Superior temporal gyrus (tissue), 1 donor: Measurements from ENCODE around the gene SPIN2A.
"Not testable (repeated sequence)": the region's sequence is repeated elsewhere in the genome, so short reads cannot be mapped to it uniquely, and the experiment has no call there.

Experiments used
- DNase-seq: peaks from one replicate; pipeline ENCODE4 v3.0.0-alpha.2; 2016; ENCODE audit errors: extremely low spot score

SPIN2A gene

GRCh38 chrX:57137073-57137472, at the start of gene SPIN2A:
Gene SPIN2A (minus strand): TSS chrX:57137397. CDS start chrX:57136597, 800 bp downstream.
- not testable (repeated sequence) for DNase-seq

GRCh38 chrX:57178605-57179004, 41.4 kb upstream of the SPIN2A start:
- no peak for DNase-seq

- no peak for DNase-seq
Observed at GRCh38 chrX:57177070-57177469, 39.9 kb upstream of the SPIN2A start.

- peak; percentile 8 for DNase-seq
Observed at GRCh38 chrX:57172544-57172943, 35.3 kb upstream of the SPIN2A start.

- peak; percentile 57 for DNase-seq
Observed at GRCh38 chrX:57156397-57157049, 19.3 kb upstream of the SPIN2A start.

- no peak for DNase-seq
Observed at GRCh38 chrX:57155171-57155570, 18.0 kb upstream of the SPIN2A start.

- DNase-seq, result not testable (repeated sequence)
Observed at GRCh38 chrX:57152222-57152621, 15.0 kb upstream of the SPIN2A start.

DNA sequence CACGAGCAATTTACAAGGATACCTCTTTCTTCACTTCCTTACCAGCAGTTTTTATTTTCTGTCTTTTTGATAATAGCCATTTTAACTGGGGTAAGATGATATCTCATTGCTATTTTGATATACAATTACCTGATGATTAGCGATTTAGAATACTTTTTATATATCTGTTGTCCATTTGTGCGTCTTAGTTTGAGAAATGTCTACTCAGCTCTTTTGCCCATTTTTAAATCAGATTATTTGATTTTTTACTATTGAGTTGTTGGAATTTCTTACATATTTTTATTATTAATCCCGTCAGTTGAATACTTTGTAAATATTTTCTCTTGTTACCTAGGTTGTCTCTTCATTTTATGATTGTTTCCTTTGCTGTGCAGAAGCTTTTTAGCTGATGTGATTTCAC, 1.5 kb upstream of the SPIN2A start:
- DNase-seq, result no peak

DNA sequence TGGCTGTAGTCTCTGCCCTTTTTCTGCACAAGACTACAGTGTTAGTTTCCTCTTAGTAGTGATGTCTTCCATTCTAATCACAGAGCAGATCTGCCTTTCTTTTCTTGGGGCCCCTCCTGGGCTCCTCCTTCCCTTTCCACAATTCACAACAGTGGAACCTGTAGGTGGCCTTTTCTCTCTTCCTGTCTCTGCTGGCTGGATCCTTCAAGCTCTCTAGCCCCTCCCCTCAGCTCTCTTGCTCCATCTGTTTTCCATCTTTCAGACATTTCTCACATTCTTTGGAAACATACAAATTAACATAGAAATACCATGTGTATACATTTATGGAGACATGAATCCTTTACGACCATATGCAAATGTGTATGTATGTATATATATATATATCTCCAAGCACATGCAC, 304 bp upstream of the SPIN2A start:
- DNase-seq, result no peak

DNA sequence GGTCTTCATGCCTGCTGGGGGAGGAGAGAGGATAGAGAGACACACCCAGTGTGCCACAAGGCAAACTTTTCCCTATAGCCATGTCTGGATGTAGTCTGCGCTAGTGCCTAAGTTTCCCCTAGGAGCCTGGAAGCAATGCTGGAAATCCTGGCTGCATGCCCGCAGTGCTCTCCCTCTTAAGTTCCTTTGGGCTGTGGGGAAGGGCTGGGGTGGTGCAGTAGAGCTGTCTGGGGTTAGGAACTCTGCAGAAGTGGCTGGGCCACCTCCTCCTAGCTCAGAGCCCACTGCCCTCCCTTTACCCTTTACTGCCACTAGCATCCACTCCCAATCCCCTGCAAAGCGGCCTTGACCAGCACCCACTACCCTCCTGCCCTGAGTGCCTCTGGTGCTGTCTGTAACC, 608 bp downstream of the SPIN2A start:
- DNase-seq, result not testable (repeated sequence)

DNA sequence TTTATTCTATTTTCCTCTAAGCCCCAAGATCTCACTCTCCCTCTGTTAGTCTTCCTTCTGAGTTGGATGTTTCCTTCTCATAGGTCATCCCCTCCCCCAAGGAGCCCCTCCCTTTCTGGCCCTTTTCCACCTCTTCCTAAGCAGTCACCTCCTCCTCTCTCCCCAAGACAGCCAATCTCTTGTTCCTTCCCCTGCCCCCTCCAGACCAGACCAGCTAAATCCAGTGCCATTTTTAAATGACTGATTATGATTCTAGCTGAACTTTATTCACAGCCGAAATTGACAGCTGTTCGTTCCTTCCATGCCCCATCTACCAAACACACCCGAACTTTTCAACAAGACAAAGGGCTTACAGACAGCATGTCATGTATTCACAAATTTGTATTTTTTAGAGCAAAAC, 1.9 kb downstream of the SPIN2A start:
- DNase-seq, result no peak

- DNase-seq, result no peak
Observed at GRCh38 chrX:57134702-57135101, 2.5 kb downstream of the SPIN2A start.

DNA sequence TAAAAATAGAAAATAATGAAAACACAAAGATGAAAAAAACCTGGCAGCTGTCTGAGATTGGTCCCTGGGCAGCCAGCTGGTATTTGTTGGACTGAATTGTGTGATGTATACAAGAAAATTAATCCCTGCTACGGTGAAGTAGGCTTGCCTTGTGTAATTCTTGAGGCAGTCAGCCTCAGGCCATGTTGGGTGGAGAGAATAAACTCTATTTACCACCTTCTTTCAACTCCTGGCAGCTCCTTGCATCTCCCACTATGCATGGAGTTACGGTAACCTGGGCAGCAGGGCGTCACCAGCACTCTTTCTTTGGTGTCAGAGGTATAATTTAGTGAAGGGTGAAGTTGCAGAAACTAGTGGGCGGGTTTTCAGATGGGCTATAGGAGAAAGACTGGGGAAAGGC, 3.5 kb downstream of the SPIN2A start:
- no peak for DNase-seq

DNA sequence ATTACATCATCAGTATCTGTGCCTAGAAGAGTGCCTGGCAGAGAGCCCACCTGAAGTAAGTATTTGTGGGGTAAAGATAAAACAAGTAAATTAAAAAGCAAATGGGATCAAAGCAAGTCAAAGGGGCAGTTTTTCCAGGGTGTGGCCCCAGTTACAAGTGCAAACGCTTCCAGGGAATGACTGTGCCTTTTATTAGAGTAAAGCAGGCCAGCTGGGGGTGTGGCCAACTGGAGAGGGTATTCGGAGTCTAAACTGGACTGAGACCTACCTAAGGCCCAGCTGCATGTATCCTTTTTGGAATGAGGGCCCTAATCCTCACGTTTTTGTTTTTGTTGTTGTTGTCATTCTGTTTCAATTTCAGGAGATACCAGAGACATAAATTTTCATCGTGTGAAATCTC, 3.9 kb downstream of the SPIN2A start:
- not testable (repeated sequence) for DNase-seq

GRCh38 chrX:57132046-57132445, 5.2 kb downstream of the SPIN2A start:
- DNase-seq, result no peak

DNA sequence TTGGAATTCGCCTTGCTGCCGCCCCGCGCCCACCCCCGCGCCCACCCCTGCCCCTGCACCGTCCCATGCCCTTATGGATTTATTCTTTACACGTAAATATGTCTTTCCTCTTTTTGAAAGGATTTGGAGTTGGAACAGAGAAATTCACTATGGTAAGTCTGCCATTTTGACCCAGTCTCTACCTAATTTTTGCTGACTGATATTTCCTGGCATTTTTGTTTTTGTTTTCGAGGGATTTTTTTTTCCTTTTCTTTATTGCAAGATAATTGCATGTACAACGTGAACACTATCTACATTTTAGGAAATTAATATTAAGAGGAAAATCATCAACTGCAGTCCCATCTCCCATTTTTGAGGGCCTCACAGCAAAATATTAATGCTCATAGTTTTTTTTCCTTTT, 15.4 kb downstream of the SPIN2A start:
- DNase-seq, result no peak

DNA sequence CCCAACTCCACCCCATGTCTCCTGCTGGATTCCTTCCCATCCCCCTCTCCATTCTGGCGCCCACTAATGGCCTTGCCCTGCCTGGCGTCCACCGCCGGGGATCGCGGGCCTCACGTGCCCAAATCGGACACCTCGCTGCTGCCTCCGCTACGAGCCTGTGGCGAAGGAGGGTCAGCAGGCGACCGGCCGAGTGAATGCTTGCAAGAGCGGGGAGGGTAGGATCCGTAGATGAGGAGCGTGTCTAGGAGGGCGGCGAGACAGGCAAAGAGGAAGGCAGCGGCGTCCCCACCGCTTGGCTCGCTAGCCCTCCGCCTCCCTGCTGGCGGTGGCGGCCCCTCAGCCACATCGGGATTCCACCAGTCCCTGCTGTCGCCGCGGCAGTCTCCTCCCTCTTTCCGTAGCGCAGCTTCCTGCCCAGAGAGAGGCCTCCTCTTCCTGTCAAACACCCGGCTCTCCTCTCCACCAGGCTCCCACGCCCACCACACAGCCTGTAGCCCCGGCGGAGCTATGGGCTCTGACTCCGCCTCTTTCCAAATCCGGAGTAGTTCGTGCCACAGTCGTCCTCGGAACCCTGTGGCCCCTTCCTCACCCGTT, 15.9 kb downstream of the SPIN2A start, which contains the start of gene SPIN2B:
Gene SPIN2B, minus strand, starts transcription at position 387 of the 594 bp plus-strand sequence.
- peak; percentile 70 for DNase-seq

DNA sequence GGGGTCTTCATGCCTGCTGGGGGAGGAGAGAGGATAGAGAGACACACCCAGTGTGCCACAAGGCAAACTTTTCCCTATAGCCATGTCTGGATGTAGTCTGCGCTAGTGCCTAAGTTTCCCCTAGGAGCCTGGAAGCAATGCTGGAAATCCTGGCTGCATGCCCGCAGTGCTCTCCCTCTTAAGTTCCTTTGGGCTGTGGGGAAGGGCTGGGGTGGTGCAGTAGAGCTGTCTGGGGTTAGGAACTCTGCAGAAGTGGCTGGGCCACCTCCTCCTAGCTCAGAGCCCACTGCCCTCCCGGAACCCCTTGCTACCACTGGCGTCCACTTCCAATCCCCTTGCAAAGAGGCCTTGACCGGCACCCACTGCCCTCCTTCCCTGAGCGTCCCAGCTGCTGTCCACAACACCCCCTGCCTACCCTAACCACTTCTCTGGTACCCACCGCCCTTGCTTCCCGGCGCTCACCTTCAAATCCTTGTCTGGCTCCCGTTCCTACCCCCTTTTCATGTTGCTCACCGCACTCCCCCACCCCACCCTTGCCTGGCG, 16.5 kb downstream of the SPIN2A start:
- DNase-seq, result not testable (repeated sequence)

DNA sequence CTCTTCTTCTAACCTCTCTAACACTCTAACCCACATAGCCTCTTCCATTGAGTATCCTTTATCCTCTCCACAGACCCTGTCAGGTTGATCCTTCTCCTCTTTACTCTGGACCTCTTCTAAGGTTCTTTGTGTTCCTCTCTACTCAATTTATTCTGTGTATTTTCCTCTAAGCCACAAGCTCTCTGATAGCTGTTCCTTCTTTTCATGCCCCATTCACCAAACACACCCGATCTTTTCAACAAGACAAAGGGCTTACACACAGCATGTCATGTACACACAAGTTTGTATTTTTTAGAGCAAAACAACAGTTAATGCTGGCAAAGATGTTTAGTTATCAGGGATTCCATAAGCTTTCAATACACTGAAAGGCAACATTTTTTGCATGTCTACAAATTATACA, 17.8 kb downstream of the SPIN2A start:
- DNase-seq, result no peak

GRCh38 chrX:57117566-57117965, 19.6 kb downstream of the SPIN2A start:
- DNase-seq, result not testable (repeated sequence)

GRCh38 chrX:57104921-57105398, 32.2 kb downstream of the SPIN2A start:
- DNase-seq, result no peak

GRCh38 chrX:57104406-57104805, 32.8 kb downstream of the SPIN2A start:
- no peak for DNase-seq

DNA sequence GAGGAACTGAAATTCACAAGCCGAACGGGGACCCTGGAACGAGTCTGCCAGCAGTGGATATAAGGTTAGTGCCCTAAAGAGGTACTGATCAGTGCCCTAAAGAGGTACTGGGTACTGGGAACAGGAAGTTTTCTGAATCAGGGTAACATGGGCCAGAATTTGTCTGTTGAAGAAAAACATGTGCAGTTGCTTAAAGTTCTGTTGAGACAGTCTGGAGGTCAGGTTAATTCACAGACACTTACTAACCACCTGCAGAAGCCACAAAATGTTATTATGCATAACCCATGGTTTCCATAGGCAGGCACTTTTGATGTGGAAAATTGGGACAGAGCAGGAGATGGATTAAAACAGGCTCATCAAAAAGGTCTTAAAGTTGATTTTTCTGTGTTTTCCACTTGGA, 33.7 kb downstream of the SPIN2A start:
- no peak for DNase-seq
